H1 (cell line): ENCODE data around the gene RAP1GAP. TPM values are rescaled to one million over a fixed set of nuclear protein-coding genes. Genes with fewer than 3 reads are reported as not detected.

Source experiments
- CTCF ChIA-PET: fragments of 300-600 bp; sonication (Branson Sonifier 250); formaldehyde crosslinking; loops from one replicate; lab custom pipeline; 2021; ENCODE audit not compliant: partially characterized antibody; lab: Charles Lee
- POLR2A ChIA-PET: fragments of 300-600 bp; sonication (Branson Sonifier 250); formaldehyde crosslinking; loops from one replicate; lab custom pipeline; 2021; ENCODE audit warnings: inconsistent platforms; ENCODE audit not compliant: partially characterized antibody; lab: Charles Lee
- DNase-seq, 2 experiments: peaks; one replicate each; pipeline versions ENCODE4 v3.0.0 to v3.0.0-alpha.2; 2010 to 2022; ENCODE audit warnings: low spot score in 2 of 2, low read depth in 1 of 2, mixed read lengths in 1 of 2
- FAIRE-seq: peaks from 2 replicates; lab custom pipeline; 2011; peaks lifted over from hg19 to GRCh38; lab: Jason Lieb, UNC
- H2AFZ ChIP-seq: 2 replicates; pipeline ENCODE4 v1.8.1; 2012; ENCODE audit warnings: low read length, inconsistent platforms
- H2AK5ac ChIP-seq: 2 replicates; pipeline ENCODE4 v1.6.1; 2013; ENCODE audit warnings: low read depth, low read length
- H2BK120ac ChIP-seq: replicated peaks from 2 replicates; pipeline ENCODE3; 2013; ENCODE audit warnings: low read depth, low read length, inconsistent platforms
- H2BK12ac ChIP-seq: 2 replicates; pipeline ENCODE4 v1.6.1; 2013; ENCODE audit warnings: low read depth, low read length
- H2BK15ac ChIP-seq: 2 replicates; pipeline ENCODE4 v1.6.1; 2013; ENCODE audit warnings: low read length
- H2BK20ac ChIP-seq: 2 replicates; pipeline ENCODE4 v1.6.1; 2013; ENCODE audit warnings: low read length
- H2BK5ac ChIP-seq: 2 replicates; pipeline ENCODE4 v1.6.1; 2013; ENCODE audit warnings: low read depth, low read length
- H3K14ac ChIP-seq: 2 replicates; pipeline ENCODE4 v1.6.1; 2013; ENCODE audit warnings: inconsistent platforms; ENCODE audit not compliant: insufficient read length
- H3K18ac ChIP-seq: 2 replicates; pipeline ENCODE4 v1.6.1; 2013; ENCODE audit warnings: low read length; ENCODE audit errors: extremely low read depth
- H3K23ac ChIP-seq: 2 replicates; pipeline ENCODE4 v1.6.1; 2013; ENCODE audit warnings: inconsistent platforms; ENCODE audit not compliant: insufficient read length
- H3K23me2 ChIP-seq: 2 replicates; pipeline ENCODE4 v1.6.1; 2013; ENCODE audit warnings: low read depth, low read length
- H3K27ac ChIP-seq: 2 replicates; pipeline ENCODE4 v1.6.1; 2011; ENCODE audit warnings: low read depth, low read length, inconsistent platforms
- H3K27me3 ChIP-seq, 4 experiments: replicated peaks in 1 of 4; 1 replicate in 1 of 4; 2 replicates in 3 of 4; pipeline versions ENCODE4 v1.6.1 to v1.8.1; 2011 to 2013; ENCODE audit warnings: low read length in 3 of 4, mild to moderate bottlenecking in 3 of 4, inconsistent platforms in 2 of 4, mixed read lengths in 2 of 4, moderate library complexity in 1 of 4; ENCODE audit not compliant: control insufficient read depth in 3 of 4, insufficient read depth in 3 of 4; ENCODE audit errors: extremely low read depth in 1 of 4
- H3K36me3 ChIP-seq, 4 experiments: 2 replicates each; pipeline versions ENCODE4 v1.6.1 to v1.8.1; 2011 to 2013; ENCODE audit warnings: mild to moderate bottlenecking in 4 of 4, low read length in 3 of 4, moderate library complexity in 2 of 4, control low read depth in 1 of 4, inconsistent platforms in 1 of 4; ENCODE audit not compliant: insufficient read depth in 4 of 4, control insufficient read depth in 2 of 4
- H3K4ac ChIP-seq: replicated peaks from 2 replicates; pipeline ENCODE3; 2013; ENCODE audit warnings: low read length, low read depth, mixed read lengths, inconsistent platforms; ENCODE audit not compliant: insufficient read length
- H3K4me1 ChIP-seq, 4 experiments: replicated peaks in 1 of 4; 1 replicate in 1 of 4; 2 replicates in 3 of 4; pipeline versions ENCODE4 v1.6.1 to v1.8.1; 2011 to 2013; ENCODE audit warnings: low read length in 3 of 4, inconsistent platforms in 2 of 4, mixed read lengths in 1 of 4; ENCODE audit not compliant: insufficient read depth in 4 of 4, control insufficient read depth in 3 of 4
- H3K4me2 ChIP-seq, 2 experiments: 2 replicates each; pipeline versions ENCODE4 v1.6.1 to v1.8.1; 2011 to 2013; ENCODE audit warnings: low read depth in 2 of 2, low read length in 2 of 2, control low read depth in 1 of 2, inconsistent platforms in 1 of 2, mild to moderate bottlenecking in 1 of 2; ENCODE audit not compliant: insufficient read depth in 1 of 2
- H3K4me3 ChIP-seq, 4 experiments: fragments of 200-600, 300-600 bp in 1 of 4; sonication (generic), shearing (Covaris generic), sonication (Bioruptor Twin) in 1 of 4; 2 replicates each; pipeline versions ENCODE4 v1.5.1 to v1.8.1; 2011 to 2016; ENCODE audit warnings: low read length in 4 of 4, low read depth in 3 of 4, control low read depth in 2 of 4, inconsistent platforms in 2 of 4, mild to moderate bottlenecking in 2 of 4, mixed read lengths in 1 of 4, moderate library complexity in 1 of 4; ENCODE audit not compliant: insufficient read depth in 2 of 4; ENCODE audit errors: extremely low read depth in 1 of 4
- H3K56ac ChIP-seq: replicated peaks from 2 replicates; pipeline ENCODE3; 2013; ENCODE audit warnings: low read depth, mild to moderate bottlenecking, mixed read lengths, low read length, inconsistent platforms; ENCODE audit not compliant: insufficient read length
- H3K79me1 ChIP-seq: 2 replicates; pipeline ENCODE4 v1.6.1; 2013; ENCODE audit warnings: low read depth, low read length, control low read depth
- H3K79me2 ChIP-seq, 2 experiments: 2 replicates each; pipeline versions ENCODE4 v1.6.1 to v1.8.1; 2012 to 2013; ENCODE audit warnings: low read length in 2 of 2, mild to moderate bottlenecking in 2 of 2, inconsistent platforms in 1 of 2; ENCODE audit not compliant: insufficient read depth in 2 of 2, control insufficient read depth in 1 of 2
- H3K9ac ChIP-seq, 4 experiments: replicated peaks in 1 of 4; 1 replicate in 1 of 4; 2 replicates in 3 of 4; pipeline versions ENCODE4 v1.6.1 to v1.8.1; 2011 to 2013; ENCODE audit warnings: low read depth in 3 of 4, low read length in 3 of 4, control low read depth in 2 of 4, mild to moderate bottlenecking in 2 of 4, moderate library complexity in 2 of 4, inconsistent platforms in 1 of 4; ENCODE audit errors: extremely low read depth in 1 of 4
- H3K9me3 ChIP-seq, 2 experiments: 2 replicates each; pipeline versions ENCODE4 v1.6.1 to v1.8.1; 2012 to 2013; ENCODE audit warnings: mild to moderate bottlenecking in 2 of 2, moderate library complexity in 2 of 2, control low read depth in 1 of 2, inconsistent platforms in 1 of 2, low read depth in 1 of 2, low read length in 1 of 2, mixed read lengths in 1 of 2; ENCODE audit not compliant: insufficient read depth in 2 of 2
- H4K20me1 ChIP-seq, 2 experiments: replicated peaks in 1 of 2; 2 replicates each; pipeline versions ENCODE3 to v1.8.1; 2011 to 2013; ENCODE audit warnings: inconsistent platforms in 2 of 2, low read length in 2 of 2, mild to moderate bottlenecking in 1 of 2; ENCODE audit not compliant: insufficient read depth in 2 of 2, control insufficient read depth in 1 of 2
- H4K5ac ChIP-seq: 2 replicates; pipeline ENCODE4 v1.6.1; 2013; ENCODE audit warnings: low read length, low read depth, mixed read lengths, inconsistent platforms; ENCODE audit not compliant: insufficient read length
- H4K8ac ChIP-seq: 2 replicates; pipeline ENCODE4 v1.8.0; 2013; ENCODE audit warnings: mild to moderate bottlenecking, moderate library complexity, low read length, inconsistent platforms; ENCODE audit not compliant: insufficient read depth; ENCODE audit errors: extremely low read depth
- H4K91ac ChIP-seq: replicated peaks from 2 replicates; pipeline ENCODE3; 2013; ENCODE audit warnings: low read length, mixed read lengths, inconsistent platforms; ENCODE audit not compliant: insufficient read length
- KDM1A ChIP-seq: fragments of 200-600, 300-600 bp; sonication (generic); IDR thresholded peaks from 2 replicates; pipeline ENCODE4 v1.7.1; 2016; ENCODE audit warnings: mild to moderate bottlenecking, low read length, borderline replicate concordance
- RNF2 ChIP-seq: fragments of 200-900, 300-1000 bp; sonication (generic); IDR thresholded peaks from 2 replicates; pipeline ENCODE4 v1.7.1; 2016; ENCODE audit warnings: borderline replicate concordance, low read depth, mild to moderate bottlenecking, antibody characterized with exemption, low read length; ENCODE audit not compliant: poor library complexity, severe bottlenecking; ENCODE audit errors: missing control alignments
- WGBS, 2 experiments: shearing (Covaris generic) in 1 of 2; methylation state at CpG; one replicate each; pipeline versions ENCODE4 v1.1.6 to v1.1.7; 2013 to 2015; ENCODE audit warnings: low lambda C conversion rate in 2 of 2, mixed read lengths in 2 of 2, inconsistent platforms in 1 of 2, low coverage in 1 of 2, missing lambda C conversion rate in 1 of 2; ENCODE audit not compliant: insufficient replicate concordance in 2 of 2, insufficient coverage in 1 of 2, insufficient read length in 1 of 2; ENCODE audit errors: extremely low coverage in 1 of 2, missing lambda C conversion rate in 1 of 2; 5-methylcytosine and 5-hydroxymethylcytosine counted together
- polyA plus RNA-seq, 7 experiments: library from polyadenylated mRNA; depleted of rRNA in 3 of 7; stranded (reverse) in 5 of 7; unstranded in 2 of 7; fragments of >200 nt in 5 of 7; fragments of 200-250 nt in 2 of 7; gene quantifications; 1 replicate in 5 of 7; 2 replicates in 1 of 7; 4 replicates in 1 of 7; pipeline versions ENCODE4 v1.2.1 to v1.2.3, GENCODE V29; 2011 to 2013; ENCODE audit warnings: missing spikeins in 2 of 7, mixed read lengths in 2 of 7
- total RNA-seq: library from RNA; stranded (reverse); fragmentation: NEBNext Ultra II Directional; extraction: Animal tissue kit (Norgen Biotek cat#: 25700); gene quantifications from 2 replicates; pipeline ENCODE4 v1.2.1, GENCODE V29; 2021

RAP1GAP gene
- total and polyA plus RNA-seq, 2 of the 8 experiments (the other 6 are each of a cell fraction or from before 2014, with no cell fraction given) = 8.4 TPM

DNA sequence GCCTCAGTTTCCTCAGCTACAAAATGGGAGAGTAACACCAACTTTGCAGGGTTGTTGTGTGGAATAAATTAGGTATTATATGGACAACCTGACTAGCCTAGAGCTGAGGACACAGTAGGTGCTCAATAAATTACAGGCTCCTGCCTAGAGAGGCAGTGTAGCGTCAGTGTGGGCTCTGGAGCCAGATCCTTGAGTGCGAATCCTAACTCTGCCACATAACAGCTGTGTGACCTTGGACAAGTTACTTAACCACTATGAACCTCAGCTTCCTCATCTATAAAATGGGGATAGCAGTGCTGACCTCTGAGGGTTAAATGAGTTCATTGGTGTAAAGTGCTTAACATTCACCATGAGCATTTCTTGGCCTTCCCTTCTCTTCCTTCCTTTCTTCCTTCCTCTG is 33.1 kb downstream of the RAP1GAP start:
- H3K14ac ChIP-seq = no peak overlapping the region
- peaks cover 3 to 21% (median 7%) of the 10 kb centered on the region in 4 experiments; a peak in 6 of 7 replicates for H3K4me1 ChIP-seq
- no peaks in the 10 kb centered on the region for H3K27me3 ChIP-seq
- no peak overlapping the region for H3K23ac ChIP-seq
- no peak overlapping the region for H2BK5ac ChIP-seq
- H2AFZ ChIP-seq = no peak overlapping the region
- H4K91ac ChIP-seq = no peak overlapping the region
- no peak overlapping the region for H3K4ac ChIP-seq
- H3K36me3 ChIP-seq = no peaks in the 10 kb centered on the region
- H4K8ac ChIP-seq = no peak overlapping the region
- H3K9ac ChIP-seq = no peak overlapping the region
- H2AK5ac ChIP-seq = peak overlapping the region; percentile 39; the same call in 1 of the 2 replicates
- no peak overlapping the region for H3K4me3 ChIP-seq
- H3K56ac ChIP-seq = no peak overlapping the region
- POLR2A ChIA-PET = no interaction called here
- CTCF ChIA-PET = no interaction called here
- TF ChIP-seq RNF2 (no peak), KDM1A (peak; percentile 70)
- no peak overlapping the region for H2BK15ac ChIP-seq
- H3K79me1 ChIP-seq = no peaks in the 10 kb centered on the region
- DNase-seq (no peak), FAIRE-seq (no peak)
- H3K23me2 ChIP-seq = no peaks in the 10 kb centered on the region
- no peak overlapping the region for H3K27ac ChIP-seq
- no peak overlapping the region for H2BK12ac ChIP-seq
- H3K18ac ChIP-seq = no peak overlapping the region
- WGBS, 2 experiments = 90% methylated on average over 2 of the region's 2 CpGs; no CpG with 5 or more reads in 1 of the 2 experiments
- H4K5ac ChIP-seq = no peak overlapping the region
- H2BK20ac ChIP-seq = no peak overlapping the region
- no peaks in the 10 kb centered on the region for H3K9me3 ChIP-seq
- no peaks in the 10 kb centered on the region for H4K20me1 ChIP-seq
- no peak overlapping the region for H3K4me2 ChIP-seq
- H3K79me2 ChIP-seq = no peaks in the 10 kb centered on the region
- no peak overlapping the region for H2BK120ac ChIP-seq
